GM18520 (cell line): ENCODE data around the gene C11orf98.
"Not testable (repeated sequence)": the region's sequence is repeated elsewhere in the genome, so short reads cannot be mapped to it uniquely, and the experiment has no call there.

ENCODE experiments used
- ATAC-seq: cut with Tn5 transposase; IDR thresholded peaks from one replicate; pipeline ENCODE4 v1.9.1; 2021; ENCODE audit not compliant: unreplicated experiment

The C11orf98 gene

GRCh38 chr11:62687508-62688396 lies 22.7 kb upstream of the C11orf98 start:
- no peak for ATAC-seq

GRCh38 chr11:62682518-62682917 lies 17.5 kb upstream of the C11orf98 start:
- ATAC-seq, result no peak

- peak; percentile 48 for ATAC-seq
Observed at GRCh38 chr11:62680825-62681240, 15.8 kb upstream of the C11orf98 start.

- ATAC-seq, result no peak
Observed at GRCh38 chr11:62678770-62679696, 14.0 kb upstream of the C11orf98 start, which contains the start of gene UBXN1. Gene UBXN1, minus strand, starts transcription at chr11:62679073. Its CDS starts 150 bp downstream, at chr11:62678923.

- no peak for ATAC-seq
Observed at GRCh38 chr11:62678433-62678769, 13.4 kb upstream of the C11orf98 start.

- no peak for ATAC-seq
Observed at GRCh38 chr11:62677714-62678113, 12.7 kb upstream of the C11orf98 start.

- no peak for ATAC-seq
Observed at GRCh38 chr11:62677156-62677555, 12.1 kb upstream of the C11orf98 start.

- ATAC-seq, result no peak
Observed at GRCh38 chr11:62676698-62677097, 11.7 kb upstream of the C11orf98 start.

- ATAC-seq, result not testable (repeated sequence)
Observed at GRCh38 chr11:62675415-62675814, 10.4 kb upstream of the C11orf98 start.

- no peak for ATAC-seq
Observed at GRCh38 chr11:62673196-62673525, 8.2 kb upstream of the C11orf98 start.

GRCh38 chr11:62671608-62672389 lies 6.8 kb upstream of the C11orf98 start, which contains the start of the genes LBHD1 and UQCC3:
Gene LBHD1, minus strand, starts transcription at chr11:62672267. Its CDS starts 2,236 bp downstream, at chr11:62670031.
Gene UQCC3, plus strand, starts transcription at chr11:62671673. Its CDS starts 73 bp downstream, at chr11:62671746.
- peak; percentile 36 for ATAC-seq

- ATAC-seq, result no peak
Observed at GRCh38 chr11:62671236-62671607, 6.2 kb upstream of the C11orf98 start.

- ATAC-seq, result no peak
Observed at GRCh38 chr11:62669420-62670161, 4.6 kb upstream of the C11orf98 start.

GRCh38 chr11:62667460-62667859 lies 2.5 kb upstream of the C11orf98 start:
- ATAC-seq, result no peak

GRCh38 chr11:62666259-62666926 lies 1.4 kb upstream of the C11orf98 start:
- ATAC-seq, result no peak

GRCh38 chr11:62665599-62666258 lies 719 bp upstream of the C11orf98 start:
- peak; percentile 5 for ATAC-seq

GRCh38 chr11:62664405-62665074 lies 470 bp downstream of the C11orf98 start:
- ATAC-seq, result peak; percentile 9

GRCh38 chr11:62656796-62657429 lies 8.1 kb downstream of the C11orf98 start:
- ATAC-seq, result no peak
